ACHN (cell line): ENCODE data around the gene C2orf69.
"Not testable (repeated sequence)": the region's sequence is repeated elsewhere in the genome, so short reads cannot be mapped to it uniquely, and the experiment has no call there.

Source experiments
- DNase-seq: peaks from one replicate; pipeline ENCODE4 v3.0.0-alpha.2; 2015
- in situ Hi-C: cut with HindIII; loops from 2 replicates; pipeline ENCODE4 v1.10.0; 2017; ENCODE audit warnings: low sequenced_read_pairs, low pct_ligation_motif_present, low pct_unique_long_range_greater_than_20kb

Gene C2orf69

GRCh38 chr2:199910338-199911051 lies 598 bp upstream of the C2orf69 start:
- in situ Hi-C loops, result no loop called here
- DNase-seq, result no peak

- no peak for DNase-seq
- in situ Hi-C loops, result no loop called here
These were observed 726 bp downstream of the C2orf69 start for GRCh38 chr2:199911877-199912161.

GRCh38 chr2:199912553-199913114 lies 1.5 kb downstream of the C2orf69 start:
- DNase-seq, in situ Hi-C loops: not testable (repeated sequence)

- in situ Hi-C loops, result no loop called here
- DNase-seq, result no peak
These were observed 3.4 kb downstream of the C2orf69 start for GRCh38 chr2:199914372-199914958.

GRCh38 chr2:199916980-199917379 lies 5.9 kb downstream of the C2orf69 start:
- in situ Hi-C loops, result no loop called here
- DNase-seq, result no peak

GRCh38 chr2:199922856-199923255 lies 11.8 kb downstream of the C2orf69 start:
- in situ Hi-C loops, result no loop called here
- DNase-seq, result no peak

GRCh38 chr2:199923924-199924323 lies 12.8 kb downstream of the C2orf69 start:
- DNase-seq, result no peak
- in situ Hi-C loops, result no loop called here

GRCh38 chr2:199926806-199927205 lies 15.7 kb downstream of the C2orf69 start:
- DNase-seq, result no peak

GRCh38 chr2:199928226-199928625 lies 17.1 kb downstream of the C2orf69 start:
- in situ Hi-C loops, result no loop called here
- no peak for DNase-seq

More at GRCh38 chr2:199926806-199927205, 15.7 kb downstream of the C2orf69 start:
- in situ Hi-C loops, result no loop called here

GRCh38 chr2:199928626-199929025 lies 17.5 kb downstream of the C2orf69 start:
- DNase-seq, result no peak
- in situ Hi-C loops, result no loop called here

- in situ Hi-C loops, result no loop called here
- no peak for DNase-seq
These were observed 18.2 kb downstream of the C2orf69 start for GRCh38 chr2:199929262-199929661.

GRCh38 chr2:199932312-199932855 lies 21.3 kb downstream of the C2orf69 start:
- in situ Hi-C loops, result no loop called here
- DNase-seq, result peak; percentile 53

GRCh38 chr2:199933466-199933865 lies 22.4 kb downstream of the C2orf69 start:
- in situ Hi-C loops, result no loop called here
- no peak for DNase-seq

GRCh38 chr2:199936554-199936953 lies 25.5 kb downstream of the C2orf69 start:
- no peak for DNase-seq

GRCh38 chr2:199940373-199940772 lies 29.3 kb downstream of the C2orf69 start:
- DNase-seq, result peak; percentile 65
- in situ Hi-C loops, result no loop called here

More at GRCh38 chr2:199936554-199936953, 25.5 kb downstream of the C2orf69 start:
- in situ Hi-C loops, result no loop called here

- no peak for DNase-seq
These were observed 32.3 kb downstream of the C2orf69 start for GRCh38 chr2:199943373-199943772.

GRCh38 chr2:199946196-199946595 lies 35.1 kb downstream of the C2orf69 start:
- DNase-seq, result no peak
- in situ Hi-C loops, result no loop called here

More at GRCh38 chr2:199943373-199943772, 32.3 kb downstream of the C2orf69 start:
- in situ Hi-C loops, result no loop called here

GRCh38 chr2:199946836-199947235 lies 35.7 kb downstream of the C2orf69 start:
- in situ Hi-C loops, result no loop called here
- DNase-seq, result no peak

GRCh38 chr2:199950396-199950795 lies 39.3 kb downstream of the C2orf69 start:
- no peak for DNase-seq
- in situ Hi-C loops, result no loop called here

GRCh38 chr2:199951023-199951422 lies 39.9 kb downstream of the C2orf69 start:
- in situ Hi-C loops, result no loop called here
- no peak for DNase-seq
